Osteocyte (in vitro differentiated cells): Measurements from ENCODE around the gene FAM227A. TPM values are rescaled to one million over a fixed set of nuclear protein-coding genes. Genes with fewer than 3 reads are reported as not detected.

Experiments
- DNase-seq: peaks from one replicate; pipeline ENCODE4 v3.0.0; 2021; ENCODE audit warnings: mixed read lengths; ENCODE audit not compliant: unreplicated experiment; ENCODE audit errors: extremely low spot score
- H3K27ac Mint-ChIP-seq: one replicate; pipeline ENCODE4 v1.8.0; 2021; ENCODE audit warnings: mild to moderate bottlenecking, mixed read lengths; ENCODE audit not compliant: unreplicated experiment
- H3K27me3 Mint-ChIP-seq: one replicate; pipeline ENCODE4 v1.8.0; 2021; ENCODE audit warnings: mixed read lengths; ENCODE audit not compliant: unreplicated experiment
- H3K36me3 Mint-ChIP-seq: one replicate; pipeline ENCODE4 v1.8.0; 2021; ENCODE audit warnings: mixed read lengths; ENCODE audit not compliant: unreplicated experiment
- H3K4me1 Mint-ChIP-seq: one replicate; pipeline ENCODE4 v1.8.0; 2021; ENCODE audit warnings: mixed read lengths; ENCODE audit not compliant: unreplicated experiment
- H3K4me3 Mint-ChIP-seq: one replicate; pipeline ENCODE4 v1.8.0; 2021; ENCODE audit warnings: mild to moderate bottlenecking, moderate library complexity, mixed read lengths; ENCODE audit not compliant: unreplicated experiment
- H3K9me3 Mint-ChIP-seq: one replicate; pipeline ENCODE4 v1.8.0; 2021; ENCODE audit warnings: mixed read lengths; ENCODE audit not compliant: unreplicated experiment
- total RNA-seq: library from RNA; stranded (reverse); gene quantifications from 2 replicates; pipeline ENCODE4 v1.2.1, GENCODE V29; 2021
- TF ChIP-seq, protein P1 (sequence below): fragments of 200-600 bp; sonication (generic); IDR thresholded peaks from 2 replicates; pipeline ENCODE4 v1.5.0; 2021; ENCODE audit warnings: antibody characterized with exemption, mild to moderate bottlenecking, moderate library complexity

Gene FAM227A
- total RNA-seq, 1 donor from 2014 or later: 2.7 TPM

DNA sequence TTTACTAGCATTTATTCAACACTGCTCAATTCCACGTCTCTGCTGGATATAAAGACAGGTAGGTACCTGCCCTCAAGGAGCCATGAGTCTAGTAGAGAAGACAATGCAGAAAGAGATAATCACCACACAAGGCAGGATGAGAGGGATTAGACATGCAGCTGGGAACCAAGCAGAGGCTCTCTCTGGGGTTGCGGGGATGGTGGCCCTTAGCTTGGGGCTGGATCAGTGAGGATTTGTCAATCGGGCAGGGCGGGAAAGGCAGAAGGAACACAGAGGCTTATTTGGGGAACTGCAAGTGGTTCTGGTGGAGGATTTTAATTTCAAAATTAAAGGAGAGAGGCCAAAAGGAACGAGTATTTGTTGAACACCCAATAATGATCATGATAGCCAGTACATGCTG lies 77.7 kb downstream of the FAM227A start:
- Mint-ChIP-seq H3K4me1 (no peaks in the 10 kb centered on the region), H3K27me3 (peaks cover 5% of the 10 kb centered on the region), H3K4me3 (no peak overlapping the region), H3K36me3 (no peaks in the 10 kb centered on the region), H3K9me3 (no peaks in the 10 kb centered on the region), H3K27ac (no peak overlapping the region)
- TF ChIP-seq, protein P1, sequence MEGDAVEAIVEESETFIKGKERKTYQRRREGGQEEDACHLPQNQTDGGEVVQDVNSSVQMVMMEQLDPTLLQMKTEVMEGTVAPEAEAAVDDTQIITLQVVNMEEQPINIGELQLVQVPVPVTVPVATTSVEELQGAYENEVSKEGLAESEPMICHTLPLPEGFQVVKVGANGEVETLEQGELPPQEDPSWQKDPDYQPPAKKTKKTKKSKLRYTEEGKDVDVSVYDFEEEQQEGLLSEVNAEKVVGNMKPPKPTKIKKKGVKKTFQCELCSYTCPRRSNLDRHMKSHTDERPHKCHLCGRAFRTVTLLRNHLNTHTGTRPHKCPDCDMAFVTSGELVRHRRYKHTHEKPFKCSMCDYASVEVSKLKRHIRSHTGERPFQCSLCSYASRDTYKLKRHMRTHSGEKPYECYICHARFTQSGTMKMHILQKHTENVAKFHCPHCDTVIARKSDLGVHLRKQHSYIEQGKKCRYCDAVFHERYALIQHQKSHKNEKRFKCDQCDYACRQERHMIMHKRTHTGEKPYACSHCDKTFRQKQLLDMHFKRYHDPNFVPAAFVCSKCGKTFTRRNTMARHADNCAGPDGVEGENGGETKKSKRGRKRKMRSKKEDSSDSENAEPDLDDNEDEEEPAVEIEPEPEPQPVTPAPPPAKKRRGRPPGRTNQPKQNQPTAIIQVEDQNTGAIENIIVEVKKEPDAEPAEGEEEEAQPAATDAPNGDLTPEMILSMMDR: no peak
- no peak for DNase-seq

DNA sequence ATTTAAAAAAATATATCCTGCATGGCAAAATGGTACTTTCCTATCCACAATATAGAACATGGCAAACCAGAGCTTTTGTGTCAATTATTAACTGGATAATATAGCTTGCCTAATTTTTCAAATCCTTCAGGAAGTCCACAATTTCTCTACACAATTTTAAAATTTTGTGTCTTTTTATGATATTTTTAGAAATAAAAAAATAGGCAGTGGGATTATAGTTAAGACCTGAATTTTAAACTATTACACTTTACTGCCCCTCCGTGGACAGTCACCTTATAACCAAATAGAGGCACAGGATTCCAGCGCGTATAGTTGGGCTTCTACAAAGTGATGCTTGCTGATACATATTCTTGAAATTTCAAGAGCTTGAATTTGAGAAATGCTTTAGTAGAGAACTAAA lies 84.1 kb downstream of the FAM227A start:
- no peak overlapping the region for H3K4me3 Mint-ChIP-seq
- TF ChIP-seq, protein P1: peak; percentile 72
- no peak overlapping the region for H3K27ac Mint-ChIP-seq
- no peaks in the 10 kb centered on the region for H3K36me3 Mint-ChIP-seq
- no peaks in the 10 kb centered on the region for H3K9me3 Mint-ChIP-seq
- peaks cover 27% of the 10 kb centered on the region for H3K4me1 Mint-ChIP-seq
- peaks cover 8% of the 10 kb centered on the region for H3K27me3 Mint-ChIP-seq
- no peak for DNase-seq

DNA sequence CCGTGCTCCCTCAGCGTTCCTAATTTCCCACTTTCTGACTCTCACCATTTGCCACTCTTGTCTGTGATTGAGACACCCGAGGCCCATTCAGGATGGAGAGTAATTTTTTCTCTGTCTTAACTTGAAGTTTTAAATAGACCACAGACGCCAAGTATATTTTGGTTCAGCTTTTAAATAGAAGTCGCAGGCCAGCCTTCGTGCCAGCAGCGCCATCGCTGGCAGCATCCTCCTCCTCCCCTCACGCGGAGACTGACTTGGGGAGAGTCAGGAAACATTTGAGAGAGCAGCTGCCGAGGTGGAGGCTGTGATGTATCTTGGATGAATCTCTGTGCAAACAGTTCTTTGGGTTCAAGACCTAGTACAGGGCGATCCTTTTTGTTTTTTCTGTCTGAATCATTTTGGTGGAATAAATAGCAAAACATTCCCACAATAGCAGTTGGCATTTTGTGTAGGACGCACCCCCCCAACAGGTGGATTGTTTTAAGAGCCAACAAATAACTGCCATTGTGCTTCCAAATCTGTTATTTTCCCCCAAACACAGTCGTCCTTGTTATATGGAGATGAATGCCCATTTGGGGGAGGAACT lies 85.3 kb downstream of the FAM227A start:
- no peak for DNase-seq
- TF ChIP-seq, protein P1: peak; percentile 23
- H3K9me3 Mint-ChIP-seq: no peaks in the 10 kb centered on the region
- peaks cover 30% of the 10 kb centered on the region for H3K4me1 Mint-ChIP-seq
- H3K4me3 Mint-ChIP-seq: peak overlapping the region; percentile 89
- H3K27ac Mint-ChIP-seq: peak overlapping the region; percentile 85
- no peaks in the 10 kb centered on the region for H3K36me3 Mint-ChIP-seq
- peaks cover 8% of the 10 kb centered on the region for H3K27me3 Mint-ChIP-seq

DNA sequence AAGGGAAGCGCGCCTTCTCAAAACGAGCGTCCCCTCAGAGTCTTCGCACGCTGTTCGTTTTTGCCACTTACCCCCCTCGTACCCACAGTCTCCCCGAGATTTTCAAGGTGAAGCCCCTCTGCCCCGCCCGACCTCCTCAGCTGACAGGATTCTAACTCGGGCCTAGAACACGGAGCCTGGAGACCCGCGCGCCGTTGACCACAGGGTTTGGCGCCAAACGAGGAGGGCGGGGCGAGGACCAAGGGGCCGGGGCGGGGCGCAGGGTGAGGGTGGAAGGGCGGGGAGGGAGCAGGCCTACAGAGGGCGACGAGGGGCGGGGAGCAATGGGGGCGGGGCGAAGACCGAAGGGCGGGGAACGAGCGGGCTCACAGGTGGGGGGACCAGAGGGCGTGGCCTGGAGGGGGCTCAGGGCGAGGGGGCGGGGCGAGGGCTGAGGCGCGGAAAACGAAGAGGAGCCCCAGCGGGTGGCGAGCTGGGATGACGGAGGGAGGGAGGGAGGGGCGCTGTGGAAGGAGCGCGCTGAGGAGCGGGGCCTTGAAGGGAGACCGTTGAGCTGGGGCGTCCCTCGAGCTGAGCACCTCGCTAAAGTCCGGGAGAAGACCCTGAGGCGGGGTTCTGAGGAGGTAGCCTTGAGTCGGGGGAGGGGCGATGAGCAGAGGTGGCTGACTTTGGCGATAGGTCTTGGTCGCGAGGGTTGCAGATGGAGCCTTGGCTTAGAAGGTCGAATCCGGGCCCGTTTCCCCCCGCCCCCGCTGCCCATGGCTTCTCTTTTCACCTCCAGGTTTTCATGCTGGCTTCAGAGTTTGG lies 86.0 kb downstream of the FAM227A start, which contains the start of gene DMC1:
TSS of gene DMC1 (minus strand) at position 212 of the 807 bp plus-strand sequence. CDS start 1,927 bp downstream, outside the sequence.
- Mint-ChIP-seq H3K4me1 (peaks cover 30% of the 10 kb centered on the region), H3K36me3 (no peaks in the 10 kb centered on the region), H3K27ac (peak within 1 kb of the TSS; percentile 85), H3K9me3 (no peaks in the 10 kb centered on the region), H3K4me3 (peak within 1 kb of the TSS; percentile 89), H3K27me3 (peaks cover 8% of the 10 kb centered on the region)
- peak; percentile 93 for DNase-seq
- TF ChIP-seq, protein P1: no peak
